DND-41 (cell line): ENCODE data around the gene RAB33A.

Source experiments
- ATAC-seq: fragments of 200-7000 bp; cut with Tn5 transposase; 3 replicates; pipeline ENCODE4 v1.9.1; 2021; ENCODE audit warnings: low read depth; ENCODE audit not compliant: insufficient read depth
- DNase-seq: peaks from one replicate; pipeline ENCODE4 v3.0.0-alpha.2; 2020
- H2AFZ ChIP-seq: 2 replicates; pipeline ENCODE4 v1.6.0; 2012; ENCODE audit warnings: low read depth, low read length
- H3K27ac ChIP-seq: 2 replicates; pipeline ENCODE4 v1.5.1; 2012; ENCODE audit warnings: low read length, inconsistent platforms
- H3K27me3 ChIP-seq: fragments of 200-600 bp; sonication (generic); 2 replicates; pipeline ENCODE4 v1.6.0; 2012; ENCODE audit warnings: low read length, mild to moderate bottlenecking, inconsistent platforms; ENCODE audit not compliant: insufficient read depth, poor library complexity
- H3K36me3 ChIP-seq: 2 replicates; pipeline ENCODE4 v1.5.1; 2012; ENCODE audit warnings: low read length, inconsistent platforms; ENCODE audit not compliant: insufficient read depth
- H3K4me1 ChIP-seq: 2 replicates; pipeline ENCODE4 v1.5.1; 2012; ENCODE audit warnings: mild to moderate bottlenecking, low read length; ENCODE audit not compliant: insufficient read depth
- H3K4me2 ChIP-seq: 2 replicates; pipeline ENCODE4 v1.6.0; 2012; ENCODE audit warnings: mild to moderate bottlenecking, moderate library complexity, low read length, inconsistent platforms; ENCODE audit not compliant: insufficient read depth
- H3K4me3 ChIP-seq, 2 experiments: fragments of 200-600 bp in 1 of 2; shearing (Covaris generic) in 1 of 2; 2 replicates each; pipeline ENCODE4 v1.5.1; 2012 to 2016; ENCODE audit warnings: inconsistent platforms in 2 of 2, low read length in 2 of 2, mild to moderate bottlenecking in 2 of 2, low read depth in 1 of 2, moderate library complexity in 1 of 2
- H3K79me2 ChIP-seq: 2 replicates; pipeline ENCODE4 v1.6.0; 2012; ENCODE audit warnings: low read length, inconsistent platforms; ENCODE audit not compliant: insufficient read depth
- H3K9ac ChIP-seq: 2 replicates; pipeline ENCODE4 v1.6.0; 2012; ENCODE audit warnings: low read depth, mild to moderate bottlenecking, inconsistent platforms, low read length, moderate library complexity
- H3K9me3 ChIP-seq: 2 replicates; pipeline ENCODE4 v1.5.1; 2012; ENCODE audit warnings: low read length, moderate library complexity, mild to moderate bottlenecking, inconsistent platforms; ENCODE audit not compliant: insufficient read depth, severe bottlenecking
- H4K20me1 ChIP-seq: 2 replicates; pipeline ENCODE4 v1.6.0; 2012; ENCODE audit warnings: low read length; ENCODE audit not compliant: insufficient read depth
- EZH2 ChIP-seq: IDR thresholded peaks from 3 replicates; pipeline ENCODE4 v1.6.1; 2012; ENCODE audit warnings: borderline replicate concordance, low read depth, mild to moderate bottlenecking, moderate library complexity, low read length, inconsistent platforms; ENCODE audit not compliant: severe bottlenecking
- TF ChIP-seq, protein P1 (sequence below): IDR thresholded peaks from 2 replicates; pipeline ENCODE4 v1.5.1; 2012; ENCODE audit warnings: borderline replicate concordance, low read length, moderate library complexity, mild to moderate bottlenecking; ENCODE audit not compliant: poor library complexity, severe bottlenecking; ENCODE audit errors: extremely low read depth

The RAB33A gene

DNA sequence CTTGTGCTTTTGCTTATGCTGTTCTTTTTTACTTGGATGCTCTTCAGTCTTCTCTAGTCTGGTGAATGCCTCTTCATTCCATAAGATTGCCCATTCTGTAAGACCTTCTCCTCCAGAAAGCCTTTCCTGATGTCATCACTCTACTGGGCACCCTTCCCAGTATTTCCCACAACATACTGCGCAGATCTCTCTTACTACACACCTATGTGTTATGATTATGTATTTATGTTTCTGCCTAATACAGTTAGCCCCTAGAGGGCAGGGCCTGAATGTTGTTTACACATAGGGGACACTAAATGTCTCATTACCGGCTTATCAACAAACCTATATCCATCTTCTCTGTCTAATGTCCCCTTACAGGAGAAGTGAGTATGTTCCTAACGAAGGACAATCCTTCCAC lies 27.3 kb upstream of the RAB33A start:
- Histone ChIP-seq H3K4me2 (no peak overlapping the region), H3K4me3 (no peak overlapping the region), H3K9me3 (no peaks in the 10 kb centered on the region), H3K27me3 (no peaks in the 10 kb centered on the region), H3K27ac (no peak overlapping the region), H2AFZ (no peak overlapping the region), H3K4me1 (no peaks in the 10 kb centered on the region), H3K36me3 (peaks cover 57% of the 10 kb centered on the region), H3K79me2 (no peaks in the 10 kb centered on the region), H3K9ac (no peak overlapping the region), H4K20me1 (no peaks in the 10 kb centered on the region)
- DNase-seq: no peak
- ATAC-seq: no peak
- no peak for TF ChIP-seq EZH2

DNA sequence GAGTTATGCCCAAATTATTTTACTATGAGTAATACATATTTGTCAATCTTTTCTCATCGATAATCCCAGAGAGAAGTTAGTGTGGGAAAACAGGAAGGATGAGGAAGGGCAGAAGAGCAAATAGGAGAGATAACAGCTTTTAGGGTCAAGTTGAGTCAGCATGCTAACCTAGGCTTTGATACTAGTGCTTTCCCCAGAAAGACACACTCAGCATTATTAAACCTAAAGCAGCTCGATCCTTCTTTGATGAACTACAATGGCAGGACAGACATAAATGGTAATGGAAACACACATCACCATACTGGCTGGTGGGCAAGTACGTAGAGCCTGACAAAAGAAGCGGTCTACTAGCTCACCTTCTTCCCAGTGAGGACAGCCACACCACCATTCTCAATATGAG lies 26.6 kb upstream of the RAB33A start:
- H2AFZ ChIP-seq: no peak overlapping the region
- DNase-seq (no peak), ATAC-seq (no peak)
- H3K9ac ChIP-seq: no peak overlapping the region
- TF ChIP-seq, protein P1, sequence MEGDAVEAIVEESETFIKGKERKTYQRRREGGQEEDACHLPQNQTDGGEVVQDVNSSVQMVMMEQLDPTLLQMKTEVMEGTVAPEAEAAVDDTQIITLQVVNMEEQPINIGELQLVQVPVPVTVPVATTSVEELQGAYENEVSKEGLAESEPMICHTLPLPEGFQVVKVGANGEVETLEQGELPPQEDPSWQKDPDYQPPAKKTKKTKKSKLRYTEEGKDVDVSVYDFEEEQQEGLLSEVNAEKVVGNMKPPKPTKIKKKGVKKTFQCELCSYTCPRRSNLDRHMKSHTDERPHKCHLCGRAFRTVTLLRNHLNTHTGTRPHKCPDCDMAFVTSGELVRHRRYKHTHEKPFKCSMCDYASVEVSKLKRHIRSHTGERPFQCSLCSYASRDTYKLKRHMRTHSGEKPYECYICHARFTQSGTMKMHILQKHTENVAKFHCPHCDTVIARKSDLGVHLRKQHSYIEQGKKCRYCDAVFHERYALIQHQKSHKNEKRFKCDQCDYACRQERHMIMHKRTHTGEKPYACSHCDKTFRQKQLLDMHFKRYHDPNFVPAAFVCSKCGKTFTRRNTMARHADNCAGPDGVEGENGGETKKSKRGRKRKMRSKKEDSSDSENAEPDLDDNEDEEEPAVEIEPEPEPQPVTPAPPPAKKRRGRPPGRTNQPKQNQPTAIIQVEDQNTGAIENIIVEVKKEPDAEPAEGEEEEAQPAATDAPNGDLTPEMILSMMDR: no peak
- no peak for TF ChIP-seq EZH2
- H3K9me3 ChIP-seq: no peaks in the 10 kb centered on the region
- no peaks in the 10 kb centered on the region for H3K4me1 ChIP-seq
- no peaks in the 10 kb centered on the region for H3K79me2 ChIP-seq
- no peak overlapping the region for H3K4me2 ChIP-seq
- H4K20me1 ChIP-seq: no peaks in the 10 kb centered on the region
- no peak overlapping the region for H3K4me3 ChIP-seq
- no peaks in the 10 kb centered on the region for H3K27me3 ChIP-seq
- H3K36me3 ChIP-seq: peaks cover 51% of the 10 kb centered on the region
- no peak overlapping the region for H3K27ac ChIP-seq

DNA sequence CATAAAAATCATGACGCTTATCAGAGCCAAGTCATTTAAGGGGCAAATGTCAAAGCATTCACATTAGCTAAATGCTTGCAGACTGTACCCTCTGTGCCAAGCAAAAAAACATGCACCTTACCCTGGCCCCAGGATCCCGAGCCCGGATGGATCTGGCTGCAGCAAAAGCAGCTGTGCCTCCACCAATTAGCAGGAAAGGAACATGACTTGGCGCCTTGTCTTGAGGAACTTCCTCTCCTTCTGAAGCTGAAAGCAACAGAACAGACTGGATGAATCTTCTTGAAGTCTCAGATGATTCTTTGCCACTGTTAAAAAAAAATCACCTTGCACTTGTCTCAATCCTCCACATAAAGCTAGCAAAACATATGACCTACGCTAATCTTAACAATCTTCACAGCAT lies 24.1 kb upstream of the RAB33A start:
- no peaks in the 10 kb centered on the region for H3K79me2 ChIP-seq
- TF ChIP-seq, protein P1: no peak
- TF ChIP-seq EZH2: no peak
- H3K9ac ChIP-seq: no peak overlapping the region
- H3K27ac ChIP-seq: no peak overlapping the region
- ATAC-seq: no peak
- H4K20me1 ChIP-seq: no peaks in the 10 kb centered on the region
- no peak overlapping the region for H2AFZ ChIP-seq
- H3K4me3 ChIP-seq: no peak overlapping the region
- peaks cover 41% of the 10 kb centered on the region for H3K36me3 ChIP-seq
- no peaks in the 10 kb centered on the region for H3K9me3 ChIP-seq
- no peaks in the 10 kb centered on the region for H3K4me1 ChIP-seq
- no peak for DNase-seq
- H3K4me2 ChIP-seq: no peak overlapping the region
- no peaks in the 10 kb centered on the region for H3K27me3 ChIP-seq

- TF ChIP-seq, protein P1: no peak
- TF ChIP-seq EZH2: no peak
- H3K27ac ChIP-seq: no peak overlapping the region
- H3K36me3 ChIP-seq: peaks cover 16% of the 10 kb centered on the region
- ATAC-seq: no peak
- no peaks in the 10 kb centered on the region for H4K20me1 ChIP-seq
- H3K27me3 ChIP-seq: no peaks in the 10 kb centered on the region
- no peak overlapping the region for H3K4me3 ChIP-seq
- H3K79me2 ChIP-seq: peaks cover 38% of the 10 kb centered on the region
- no peak overlapping the region for H3K4me2 ChIP-seq
- no peaks in the 10 kb centered on the region for H3K9me3 ChIP-seq
- H3K4me1 ChIP-seq: no peaks in the 10 kb centered on the region
- DNase-seq: no peak
- no peak overlapping the region for H3K9ac ChIP-seq
- no peak overlapping the region for H2AFZ ChIP-seq
Measured at GRCh38 chrX:130155564-130155963, 16.2 kb upstream of the RAB33A start.
